A549 (cell line): Measurements from ENCODE around the gene ADAMTSL5.

Experiments used
- BHLHE40 ChIP-seq: IDR thresholded peaks from 2 replicates; pipeline ENCODE4 v1.6.1; 2012; ENCODE audit warnings: low read depth, low read length, inconsistent platforms
- NPAS2 ChIP-seq: fragments of 250-450 bp; sonication (Bioruptor Pico); IDR thresholded peaks from 2 replicates; pipeline ENCODE4 v1.8.0; 2022; ENCODE audit warnings: mild to moderate bottlenecking, moderate library complexity, borderline replicate concordance
- POLR2A ChIP-seq: IDR thresholded peaks from 2 replicates; pipeline ENCODE4 v1.6.1; 2012; ENCODE audit warnings: mild to moderate bottlenecking, low read length
- TF ChIP-seq, protein P1 (sequence below): fragments of >200 bp; sonication (Bioruptor Twin); formaldehyde crosslinking; IDR thresholded peaks from 3 replicates; pipeline ENCODE4 v1.5.1; 2016

DNA sequence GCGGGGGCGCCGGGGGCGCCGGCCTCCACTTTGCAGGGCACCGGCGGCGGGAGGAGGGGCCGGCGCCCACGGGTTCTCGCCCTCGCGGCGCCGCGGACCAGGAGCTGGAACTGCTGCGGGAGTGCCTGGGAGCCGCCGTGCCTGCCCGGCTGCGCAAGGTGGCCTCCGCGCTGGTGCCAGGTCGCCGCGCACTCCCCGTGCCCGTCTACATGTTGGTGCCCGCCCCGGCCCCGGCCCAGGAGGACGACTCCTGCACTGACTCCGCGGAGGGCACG lies 45.7 kb downstream of the ADAMTSL5 start:
- TF ChIP-seq, protein P1, sequence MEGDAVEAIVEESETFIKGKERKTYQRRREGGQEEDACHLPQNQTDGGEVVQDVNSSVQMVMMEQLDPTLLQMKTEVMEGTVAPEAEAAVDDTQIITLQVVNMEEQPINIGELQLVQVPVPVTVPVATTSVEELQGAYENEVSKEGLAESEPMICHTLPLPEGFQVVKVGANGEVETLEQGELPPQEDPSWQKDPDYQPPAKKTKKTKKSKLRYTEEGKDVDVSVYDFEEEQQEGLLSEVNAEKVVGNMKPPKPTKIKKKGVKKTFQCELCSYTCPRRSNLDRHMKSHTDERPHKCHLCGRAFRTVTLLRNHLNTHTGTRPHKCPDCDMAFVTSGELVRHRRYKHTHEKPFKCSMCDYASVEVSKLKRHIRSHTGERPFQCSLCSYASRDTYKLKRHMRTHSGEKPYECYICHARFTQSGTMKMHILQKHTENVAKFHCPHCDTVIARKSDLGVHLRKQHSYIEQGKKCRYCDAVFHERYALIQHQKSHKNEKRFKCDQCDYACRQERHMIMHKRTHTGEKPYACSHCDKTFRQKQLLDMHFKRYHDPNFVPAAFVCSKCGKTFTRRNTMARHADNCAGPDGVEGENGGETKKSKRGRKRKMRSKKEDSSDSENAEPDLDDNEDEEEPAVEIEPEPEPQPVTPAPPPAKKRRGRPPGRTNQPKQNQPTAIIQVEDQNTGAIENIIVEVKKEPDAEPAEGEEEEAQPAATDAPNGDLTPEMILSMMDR: no peak
- TF ChIP-seq POLR2A: no peak
- no peak for TF ChIP-seq BHLHE40
- TF ChIP-seq NPAS2: no peak
